Psoas muscle (tissue), 8 donors: ENCODE data around the gene POFUT2. TPM values are rescaled to one million over a fixed set of nuclear protein-coding genes. Genes with fewer than 3 reads are reported as not detected.

Source experiments
- ATAC-seq, 4 donors: fragments of 200-7000 bp; cut with Tn5 transposase; one replicate each; pipeline ENCODE4 v1.9.1; 2020; ENCODE audit warnings: moderate library complexity in 3 of 4, mild to moderate bottlenecking in 2 of 4
- DNase-seq, 2 donors: peaks; one replicate each; pipeline ENCODE4 v3.0.0-alpha.2; 2020
- H3K27ac ChIP-seq: fragments of 200-600 bp; one replicate; pipeline ENCODE4 v1.8.0; 2022
- H3K27me3 ChIP-seq, 3 donors: fragments of 200-600 bp in 1 of 3; one replicate each; pipeline versions ENCODE4 v1.6.1 to v1.8.0; 2013 to 2022; ENCODE audit warnings: low read length in 2 of 3, mild to moderate bottlenecking in 2 of 3, moderate library complexity in 1 of 3; ENCODE audit not compliant: insufficient read depth in 3 of 3
- H3K36me3 ChIP-seq, 2 donors: fragments of 200-600 bp in 1 of 2; one replicate each; pipeline versions ENCODE4 v1.6.1 to v1.8.0; 2013 to 2022; ENCODE audit warnings: low read depth in 1 of 2, mild to moderate bottlenecking in 1 of 2, moderate library complexity in 1 of 2; ENCODE audit not compliant: insufficient read depth in 1 of 2
- H3K4me1 ChIP-seq: fragments of 200-600 bp; one replicate; pipeline ENCODE4 v1.8.0; 2022
- H3K4me3 ChIP-seq: fragments of 200-600 bp; one replicate; pipeline ENCODE4 v1.8.0; 2022; ENCODE audit warnings: mild to moderate bottlenecking
- H3K9me3 ChIP-seq: fragments of 200-600 bp; one replicate; pipeline ENCODE4 v1.8.0; 2022
- CTCF ChIP-seq: fragments of 200-600 bp; IDR thresholded peaks from one replicate; pipeline ENCODE4 v1.8.0; 2022; ENCODE audit warnings: antibody characterized with exemption
- WGBS, 3 donors: extraction: QIAGEN DNeasy Blood & Tissue Kit; methylation state at CpG; one replicate each; pipeline versions ENCODE4 v1.1.6 to v1.1.7; 2013; 5-methylcytosine and 5-hydroxymethylcytosine counted together
- intact Hi-C, 2 donors: fragments of 100-400 bp; cut with DNase I; formaldehyde crosslinking; loops; one replicate each; pipeline versions ENCODE4 v1.11.0 to v1.14.2; 2022
- polyA plus RNA-seq, 3 donors: library from polyadenylated mRNA; stranded (reverse); fragments of 200-250 nt; gene quantifications; one replicate each; pipeline ENCODE4 v1.2.3, GENCODE V29; 2013
- total RNA-seq, 4 donors: library from RNA; stranded (reverse); fragmentation: NEBNext Ultra II Directional in 2 of 4; extraction: Animal tissue kit (Norgen Biotek cat#: 25700) in 2 of 4; gene quantifications; one replicate each; pipeline versions ENCODE4 v1.2.1 to v1.2.4, GENCODE V29; 2021 to 2023
- donor health status: healthy with polysubstance abuse.
- donor health status: DM: no; HTN: no; CAD: no; lungs with moderate emphysema.
- donor health status: Bipolar disorder and iron deficiency.
- donor health status: healthy.
- donor health status: DM: yes; HTN: yes; CAD: no.
- donor health status: DM: no; HTN: no; CAD: no.
- donor health status: DM: no; HTN: no; CAD: no.
- donor health status: DM: yes; HTN: yes; CAD: no.

POFUT2 gene
- total and polyA plus RNA-seq, 7 donors = 5.6 to 13.9 (median 10.8) TPM

DNA sequence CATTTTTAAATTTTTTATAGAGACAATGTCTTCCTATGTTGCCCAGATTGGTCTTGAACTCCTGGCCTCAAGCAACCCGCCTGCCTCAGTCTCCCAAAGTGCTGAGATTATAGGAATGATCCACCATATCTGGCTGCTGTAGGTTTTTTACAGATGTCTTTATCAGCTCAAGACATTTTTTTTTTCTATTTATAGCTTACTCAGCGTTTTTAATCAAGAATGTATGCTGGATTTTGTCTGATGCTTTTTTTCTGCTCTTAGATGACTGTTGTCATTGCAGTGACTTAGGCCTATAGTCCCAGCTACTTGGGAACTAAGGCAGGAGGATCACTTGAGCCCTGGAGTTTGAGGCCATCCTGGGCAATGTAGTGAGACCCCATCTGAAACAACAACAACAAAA, 72.5 kb downstream of the POFUT2 start:
- no peaks in the 10 kb centered on the region for H3K4me1 ChIP-seq
- peaks cover 0 to 23% of the 10 kb centered on the region in 2 donors for H3K36me3 ChIP-seq
- H3K4me3 ChIP-seq = no peak overlapping the region
- intact Hi-C loops = no loop called here
- H3K27ac ChIP-seq = no peak overlapping the region
- H3K27me3 ChIP-seq = no peaks in the 10 kb centered on the region
- DNase-seq (no peak), ATAC-seq (no peak)
- TF ChIP-seq CTCF = no peak
- peaks cover 9% of the 10 kb centered on the region for H3K9me3 ChIP-seq
- WGBS, 3 donors = 71 to 94% (median 76%) methylated on average over 2 of the region's 2 CpGs

Other genes starting within 250 kb of the POFUT2 start
- gene ADARB1, start 213.3 kb downstream of the POFUT2 start, total RNA-seq = 10 to 100 TPM in 2 of 4 donors, 1 to 10 TPM in 2; 6.9 to 22.7 (median 14.4) TPM
- 1 to 10 TPM; 3.8 to 6.4 (median 4.1) TPM for gene ADARB1, start 213.3 kb downstream of the POFUT2 start, polyA plus RNA-seq
- gene COL18A1, start 117.3 kb upstream of the POFUT2 start, total RNA-seq = 10 to 100 TPM; 11.6 to 21.1 (median 15.1) TPM
- gene COL18A1, start 117.3 kb upstream of the POFUT2 start, polyA plus RNA-seq = 10 to 100 TPM in 2 of 3 donors, 1 to 10 TPM in 1; 4.8 to 25.3 (median 11.3) TPM